Lung (tissue), 12 donors: ENCODE results near the gene TBC1D4. TPM values are rescaled to one million over a fixed set of nuclear protein-coding genes. Genes with fewer than 3 reads are reported as not detected.

ENCODE experiments used
- ATAC-seq: fragments of 200-7000 bp; cut with Tn5 transposase; one replicate; pipeline ENCODE4 v1.9.1; 2020; ENCODE audit warnings: moderate number of reproducible peaks; ENCODE audit not compliant: insufficient read depth, low FRiP score
- DNase-seq, 3 donors: peaks; one replicate each; pipeline ENCODE4 v3.0.0-alpha.2; 2013 to 2017
- H3K27ac ChIP-seq, 2 donors: one replicate each; pipeline ENCODE4 v1.5.1; 2013; ENCODE audit warnings: mild to moderate bottlenecking in 2 of 2, moderate library complexity in 2 of 2, control low read depth in 1 of 2, inconsistent platforms in 1 of 2, low read depth in 1 of 2, low read length in 1 of 2
- H3K27me3 ChIP-seq, 3 donors: one replicate each; pipeline ENCODE4 v1.5.1; 2013; ENCODE audit warnings: low read length in 2 of 3; ENCODE audit not compliant: control insufficient read depth in 3 of 3, insufficient read depth in 3 of 3
- H3K36me3 ChIP-seq, 4 donors: one replicate each; pipeline ENCODE4 v1.5.1; 2013; ENCODE audit warnings: low read length in 4 of 4, mild to moderate bottlenecking in 1 of 4, moderate library complexity in 1 of 4; ENCODE audit not compliant: control insufficient read depth in 4 of 4, insufficient read depth in 4 of 4
- H3K4me1 ChIP-seq, 5 donors: one replicate each; pipeline ENCODE4 v1.5.1; 2013; ENCODE audit warnings: low read length in 5 of 5, mild to moderate bottlenecking in 2 of 5, moderate library complexity in 1 of 5; ENCODE audit not compliant: control insufficient read depth in 5 of 5, insufficient read depth in 5 of 5
- H3K4me3 ChIP-seq: one replicate; pipeline ENCODE4 v1.5.1; 2013; ENCODE audit warnings: mild to moderate bottlenecking, control low read depth, moderate library complexity
- H3K9ac ChIP-seq, 2 donors: one replicate each; pipeline ENCODE4 v1.5.1; 2013; ENCODE audit warnings: low read length in 2 of 2, control low read depth in 1 of 2; ENCODE audit not compliant: insufficient read depth in 1 of 2
- H3K9me3 ChIP-seq, 4 donors: one replicate each; pipeline ENCODE4 v1.5.1; 2013; ENCODE audit warnings: low read length in 3 of 4, mild to moderate bottlenecking in 1 of 4, moderate library complexity in 1 of 4; ENCODE audit not compliant: control insufficient read depth in 4 of 4, insufficient read depth in 3 of 4
- WGBS, 2 donors: extraction: QIAGEN DNeasy Blood & Tissue Kit; methylation state at CpG; one replicate each; pipeline ENCODE4 v1.1.7; 2013; 5-methylcytosine and 5-hydroxymethylcytosine counted together
- polyA plus RNA-seq, 2 donors: library from polyadenylated mRNA; stranded (reverse); fragments of 200-250 nt; gene quantifications; one replicate each; pipeline ENCODE4 v1.2.1, GENCODE V29; 2013
- total RNA-seq, 2 donors: library from RNA; depleted of rRNA in 1 of 2; stranded (reverse); fragments of >200 nt in 1 of 2; gene quantifications; one replicate each; pipeline ENCODE4 v1.2.1, GENCODE V29; 2014 to 2021
- TF ChIP-seq, protein P1 (sequence below): IDR thresholded peaks from 2 replicates; pipeline ENCODE4 v1.5.1; 2012; ENCODE audit warnings: mild to moderate bottlenecking; ENCODE audit errors: control extremely low read depth, extremely low read depth
- donor health status: control.
- donor health status: control.
- donor health status: Bipolar disorder and iron deficiency.
- donor health status: healthy.
- donor health status: DM: yes; HTN: yes; CAD: no.

TBC1D4 gene
- total and polyA plus RNA-seq, 4 donors, result 4.3 to 26.4 (median 14.0) TPM

DNA sequence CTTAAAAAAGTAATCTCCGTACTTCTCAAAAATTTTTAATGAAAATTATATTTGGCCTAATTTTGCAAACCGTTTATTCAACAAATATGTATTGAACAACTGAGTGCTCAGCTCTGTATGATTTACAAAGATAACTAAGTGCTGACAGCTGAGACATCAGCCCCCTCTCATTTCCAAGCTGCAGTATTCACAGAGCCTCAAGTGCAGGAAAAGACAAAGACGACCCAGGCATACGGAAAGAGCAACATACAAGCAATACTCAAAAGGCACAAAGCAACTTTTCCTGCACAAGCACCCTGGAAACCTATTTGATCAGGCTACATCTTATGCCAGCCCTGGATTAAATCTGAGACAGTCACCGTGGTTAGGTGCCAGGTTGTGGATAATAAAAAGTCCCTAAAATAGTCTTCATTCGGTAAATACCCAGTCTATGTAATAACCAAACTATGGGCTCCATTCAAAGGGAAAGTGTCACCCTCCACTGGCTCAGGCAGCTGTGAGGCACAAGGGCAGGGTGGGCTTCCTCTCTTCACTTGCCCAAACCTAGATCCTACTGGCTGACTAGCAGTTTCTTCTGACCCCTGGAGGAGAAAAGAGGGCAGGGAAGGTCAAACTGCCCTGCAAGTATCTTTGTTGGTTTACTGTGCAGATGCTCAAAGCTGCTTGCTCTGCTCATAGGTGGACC is 65.5 kb downstream of the TBC1D4 start:
- Histone ChIP-seq H3K9me3 (no peaks in the 10 kb centered on the region), H3K4me3 (no peak overlapping the region), H3K27me3 (no peaks in the 10 kb centered on the region), H3K36me3 (no peaks in the 10 kb centered on the region), H3K9ac (no peak overlapping the region), H3K27ac (peak overlapping the region; percentile 9 to 68), H3K4me1 (peaks cover 12 to 35% (median 21%) of the 10 kb centered on the region in 5 donors)
- WGBS, 2 donors, result 65 to 72% methylated on average over 6 of the region's 6 CpGs
- ATAC-seq (no peak), DNase-seq (peak in 2 of 3 donors; percentile 32 to 68)
- TF ChIP-seq, protein P1, sequence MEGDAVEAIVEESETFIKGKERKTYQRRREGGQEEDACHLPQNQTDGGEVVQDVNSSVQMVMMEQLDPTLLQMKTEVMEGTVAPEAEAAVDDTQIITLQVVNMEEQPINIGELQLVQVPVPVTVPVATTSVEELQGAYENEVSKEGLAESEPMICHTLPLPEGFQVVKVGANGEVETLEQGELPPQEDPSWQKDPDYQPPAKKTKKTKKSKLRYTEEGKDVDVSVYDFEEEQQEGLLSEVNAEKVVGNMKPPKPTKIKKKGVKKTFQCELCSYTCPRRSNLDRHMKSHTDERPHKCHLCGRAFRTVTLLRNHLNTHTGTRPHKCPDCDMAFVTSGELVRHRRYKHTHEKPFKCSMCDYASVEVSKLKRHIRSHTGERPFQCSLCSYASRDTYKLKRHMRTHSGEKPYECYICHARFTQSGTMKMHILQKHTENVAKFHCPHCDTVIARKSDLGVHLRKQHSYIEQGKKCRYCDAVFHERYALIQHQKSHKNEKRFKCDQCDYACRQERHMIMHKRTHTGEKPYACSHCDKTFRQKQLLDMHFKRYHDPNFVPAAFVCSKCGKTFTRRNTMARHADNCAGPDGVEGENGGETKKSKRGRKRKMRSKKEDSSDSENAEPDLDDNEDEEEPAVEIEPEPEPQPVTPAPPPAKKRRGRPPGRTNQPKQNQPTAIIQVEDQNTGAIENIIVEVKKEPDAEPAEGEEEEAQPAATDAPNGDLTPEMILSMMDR, result no peak

DNA sequence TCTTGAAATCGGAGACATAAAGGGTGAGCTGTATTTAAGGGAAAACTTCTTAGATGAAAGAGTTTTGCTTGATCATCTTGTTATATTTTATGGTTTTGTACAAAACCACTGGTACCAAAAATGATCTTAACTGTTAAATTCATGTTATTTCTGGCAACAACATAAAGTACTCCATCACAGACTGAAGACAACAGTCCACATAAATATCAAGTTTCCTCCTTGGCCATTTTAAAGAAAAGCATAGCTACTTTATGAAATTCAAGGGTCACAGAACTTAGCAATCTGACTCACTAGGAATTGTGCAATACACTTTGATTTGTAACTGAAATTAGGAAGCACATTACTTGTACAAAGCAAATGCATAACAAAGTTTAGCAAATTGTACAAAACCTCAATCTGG is 66.3 kb downstream of the TBC1D4 start:
- peak overlapping the region in 1 of 2 donors; percentile 21 for H3K27ac ChIP-seq
- 78 to 98% methylated on average over 1 of the region's 1 CpG for whole genome bisulfite sequencing, 2 donors
- peaks cover 10 to 35% (median 21%) of the 10 kb centered on the region in 5 donors for H3K4me1 ChIP-seq

DNA sequence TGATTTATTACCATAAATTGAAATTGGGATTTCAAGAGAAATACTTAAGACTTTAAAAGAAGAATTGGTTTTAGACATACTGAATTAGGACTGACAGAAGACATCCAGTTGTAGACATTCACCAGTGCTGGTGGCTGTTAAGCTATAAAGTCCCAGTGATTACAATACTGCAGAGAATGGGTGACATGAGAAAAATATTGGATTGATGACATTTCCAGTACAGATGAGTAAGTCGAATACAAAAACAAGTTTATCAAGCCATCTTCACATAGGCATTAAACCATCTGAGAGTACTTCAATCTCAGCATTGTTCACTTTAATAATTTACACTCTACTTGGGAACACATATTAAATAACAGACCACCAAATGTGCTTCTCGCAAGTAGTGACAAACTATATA is 66.8 kb downstream of the TBC1D4 start:
- TF ChIP-seq, protein P1, result no peak
- peak overlapping the region in 1 of 2 donors; percentile 21 for H3K27ac ChIP-seq
- H3K4me3 ChIP-seq, result no peak overlapping the region
- H3K9ac ChIP-seq, result no peak overlapping the region
- DNase-seq, result no peak
- WGBS, 2 donors, result 85 to 94% methylated on average over 2 of the region's 2 CpGs
- peaks cover 10 to 35% (median 21%) of the 10 kb centered on the region in 5 donors for H3K4me1 ChIP-seq
- no peaks in the 10 kb centered on the region for H3K27me3 ChIP-seq
- ATAC-seq, result no peak
- no peaks in the 10 kb centered on the region for H3K9me3 ChIP-seq
- H3K36me3 ChIP-seq, result peaks cover 0 to under 1% (median 0%) of the 10 kb centered on the region in 4 donors

More for the DNA sequence above, 66.3 kb downstream of the TBC1D4 start:
- DNase-seq (peak in 2 of 3 donors; percentile 63 to 78), ATAC-seq (peak; percentile 37)
- Histone ChIP-seq H3K36me3 (no peaks in the 10 kb centered on the region), H3K4me3 (no peak overlapping the region), H3K9ac (no peak overlapping the region), H3K27me3 (no peaks in the 10 kb centered on the region), H3K9me3 (no peaks in the 10 kb centered on the region)
- TF ChIP-seq, protein P1, result no peak
